Panc1 (cell line): ENCODE data around the gene HEPACAM2. TPM values are rescaled to one million over a fixed set of nuclear protein-coding genes. Genes with fewer than 3 reads are reported as not detected.

ENCODE experiments used
- ATAC-seq: fragments of 200-7000 bp; cut with Tn5 transposase; 2 replicates; pipeline ENCODE4 v1.9.1; 2020; ENCODE audit warnings: mild to moderate bottlenecking, moderate library complexity
- BruUV-seq: library from RNA; stranded (reverse); fragments of 400-500 nt; replicated peaks from 2 replicates; lab custom pipeline; 2021; lab: Mats Ljungman, UMichigan
- CTCF ChIA-PET: fragments of 300-600 bp; sonication (Branson Sonifier 250); formaldehyde crosslinking; loops from one replicate; lab custom pipeline; 2022; ENCODE audit warnings: antibody characterized with exemption; lab: Charles Lee
- POLR2A ChIA-PET: fragments of 300-600 bp; sonication (Branson Sonifier 250); formaldehyde crosslinking; loops from one replicate; lab custom pipeline; 2022; ENCODE audit warnings: antibody characterized with exemption; lab: Charles Lee
- DNase-seq: peaks from one replicate; pipeline ENCODE4 v3.0.0-alpha.2; 2010; ENCODE audit warnings: low read depth, low spot score
- H3K27ac ChIP-seq: 2 replicates; pipeline ENCODE4 v1.5.1; 2011; ENCODE audit warnings: mild to moderate bottlenecking, low read length, inconsistent platforms
- H3K27me3 ChIP-seq: fragments of 200-500 bp; sonication (Bioruptor generic); 2 replicates; pipeline ENCODE4 v1.6.0; 2014; ENCODE audit warnings: low read length, inconsistent platforms; ENCODE audit not compliant: control insufficient read depth, insufficient read depth
- H3K36me3 ChIP-seq: fragments of 200-500 bp; sonication (Bioruptor generic); 2 replicates; pipeline ENCODE4 v1.5.1; 2014; ENCODE audit warnings: inconsistent platforms, mild to moderate bottlenecking, low read length, moderate library complexity; ENCODE audit not compliant: control insufficient read depth, insufficient read depth
- H3K4me1 ChIP-seq: 2 replicates; pipeline ENCODE4 v1.5.1; 2011; ENCODE audit warnings: inconsistent platforms, mild to moderate bottlenecking, low read length, moderate library complexity; ENCODE audit not compliant: control insufficient read depth, insufficient read depth
- H3K4me3 ChIP-seq, 2 experiments: 2 replicates each; pipeline ENCODE4 v1.5.1; 2011 to 2012; ENCODE audit warnings: low read depth in 2 of 2, low read length in 2 of 2, mild to moderate bottlenecking in 2 of 2, inconsistent platforms in 1 of 2, moderate library complexity in 1 of 2
- H3K9me3 ChIP-seq: fragments of 200-500 bp; sonication (Bioruptor generic); 2 replicates; pipeline ENCODE4 v1.5.1; 2014; ENCODE audit warnings: low read depth, mild to moderate bottlenecking, inconsistent platforms, low read length, moderate library complexity; ENCODE audit not compliant: control insufficient read depth, insufficient read depth
- CTCF ChIP-seq: fragments of 450-650 bp; IDR thresholded peaks from 2 replicates; pipeline ENCODE4 v1.5.1; 2017; ENCODE audit warnings: mild to moderate bottlenecking
- POLR2AphosphoS5 ChIP-seq: IDR thresholded peaks from 2 replicates; pipeline ENCODE4 v1.6.1; 2012; ENCODE audit warnings: mild to moderate bottlenecking, low read depth, low read length, moderate library complexity
- REST ChIP-seq, 2 experiments: IDR thresholded peaks; 2 replicates each; pipeline ENCODE4 v1.6.1; 2011 to 2012; ENCODE audit warnings: low read depth in 2 of 2, control low read depth in 1 of 2, low read length in 1 of 2, mild to moderate bottlenecking in 1 of 2, moderate library complexity in 1 of 2; ENCODE audit not compliant: insufficient read depth in 1 of 2
- SIN3A ChIP-seq: IDR thresholded peaks from 2 replicates; pipeline ENCODE4 v1.6.1; 2012; ENCODE audit warnings: low read depth, mild to moderate bottlenecking, low read length, moderate library complexity, borderline replicate concordance; ENCODE audit not compliant: insufficient read depth
- TCF7L2 ChIP-seq: IDR thresholded peaks from 2 replicates; pipeline ENCODE4 v1.6.1; 2011; ENCODE audit warnings: mild to moderate bottlenecking, low read depth, low read length, inconsistent platforms
- in situ Hi-C: cut with HindIII; loops from 2 replicates; pipeline ENCODE4 v1.10.0; 2016; ENCODE audit warnings: low sequenced_read_pairs, low pct_unique_long_range_greater_than_20kb
- intact Hi-C: fragments of 100-400 bp; cut with micrococcal nuclease; formaldehyde crosslinking; loops from one replicate; pipeline ENCODE4 v1.10.0; 2022; ENCODE audit not compliant: unreplicated experiment
- total RNA-seq: library from RNA; stranded (reverse); gene quantifications from one replicate; pipeline ENCODE4 v1.2.1, GENCODE V29; 2021; ENCODE audit not compliant: unreplicated experiment

The HEPACAM2 gene
- total RNA-seq, 1 experiment from 2014 or later = not detected

GRCh38 chr7:93147363-93147762 lies 78.9 kb downstream of the HEPACAM2 start:
- in situ Hi-C loops (no loop called here), intact Hi-C loops (no loop called here)
- ChIA-PET CTCF (no interaction called here), POLR2A (no interaction called here)
- Histone ChIP-seq H3K27ac (no peak overlapping the region), H3K4me3 (peak overlapping the region; percentile 17 to 34; a peak in 3 of 4 replicates), H3K27me3 (no peaks in the 10 kb centered on the region), H3K36me3 (no peaks in the 10 kb centered on the region), H3K4me1 (no peaks in the 10 kb centered on the region; the same call in 1 of the 2 replicates), H3K9me3 (no peaks in the 10 kb centered on the region)
- no peak for DNase-seq
- TF ChIP-seq REST (IDR thresholded peaks at IDR 0.05; ENCODE audit: insufficient read depth in 1 of 2, low read depth in 2 of 2, low read length in 1 of 2) (no peak), POLR2AphosphoS5 (no peak), SIN3A (no peak), TCF7L2 (no peak), CTCF (no peak)
- ATAC-seq = no peak
- no TSS peak for BruUV-seq

GRCh38 chr7:93146472-93147141 lies 79.7 kb downstream of the HEPACAM2 start:
- intact Hi-C loops (no loop called here), in situ Hi-C loops (no loop called here)
- Histone ChIP-seq H3K36me3 (no peaks in the 10 kb centered on the region), H3K9me3 (no peaks in the 10 kb centered on the region), H3K27me3 (no peaks in the 10 kb centered on the region), H3K27ac (no peak overlapping the region), H3K4me1 (no peaks in the 10 kb centered on the region; the same call in 1 of the 2 replicates), H3K4me3 (no peak overlapping the region; a peak in 1 of 4 replicates)
- POLR2A ChIA-PET = no interaction called here
- no peak for TF ChIP-seq CTCF
- TF ChIP-seq TCF7L2 = no peak
- no peak for TF ChIP-seq POLR2AphosphoS5
- no peak for TF ChIP-seq SIN3A
- no peak for TF ChIP-seq REST (IDR thresholded peaks at IDR 0.05; ENCODE audit: insufficient read depth in 1 of 2, low read depth in 2 of 2, low read length in 1 of 2)
- no TSS peak for BruUV-seq
- CTCF ChIA-PET = no interaction called here
- ATAC-seq = no peak
- DNase-seq = no peak
